ENCODE measurements around the gene THEM5.
A peak's percentile ranks its signal among the peaks of the same experiment; 100 is the strongest.

THEM5 gene

GRCh38 chr1:151840421-151840820 is 13.1 kb downstream of the THEM5 start:
- no peak for TF ChIP-seq CTCF (IDR thresholded peaks at IDR 0.05; ENCODE audit: control extremely low read depth, extremely low read depth, low read depth, missing control alignments)
- POLR2A ChIA-PET: no interaction called here
- no peak for DNase-seq (ENCODE audit: extremely low spot score)
- CTCF ChIA-PET: interaction anchor here (1.4 kb wide), 1 partner anchor 18 kb away, joined by 6 read pairs; no protein-coding TSS in a partner anchor

GRCh38 chr1:151839457-151840403 is 13.8 kb downstream of the THEM5 start, which contains the start of gene C2CD4D:
Gene C2CD4D, minus strand, starts transcription at chr1:151839820. Its CDS starts 831 bp downstream, at chr1:151838989.
- TF ChIP-seq CTCF (IDR thresholded peaks at IDR 0.05; ENCODE audit: control extremely low read depth, extremely low read depth, low read depth, missing control alignments): no peak
- CTCF ChIA-PET: interaction anchor here (1.1 to 1.4 kb wide), 2 partner anchors 19 to 105 kb away, joined by 3 to 6 read pairs; no protein-coding TSS in a partner anchor
- POLR2A ChIA-PET: no interaction called here

GRCh38 chr1:151839082-151839412 is 14.5 kb downstream of the THEM5 start:
- TF ChIP-seq CTCF (IDR thresholded peaks at IDR 0.05; ENCODE audit: control extremely low read depth, extremely low read depth, low read depth, missing control alignments): no peak
- ChIA-PET POLR2A (no interaction called here), CTCF (interaction anchor here (1.1 to 1.4 kb wide), 2 partner anchors 20 to 104 kb away, joined by 3 to 6 read pairs; no protein-coding TSS in a partner anchor)
- DNase-seq (ENCODE audit: extremely low spot score): no peak

More at GRCh38 chr1:151839457-151840403, 13.8 kb downstream of the THEM5 start, which contains the start of gene C2CD4D:
- peak; percentile 84 for DNase-seq (ENCODE audit: extremely low spot score)

- ChIA-PET POLR2A (no interaction called here), CTCF (interaction anchor here (0.9 to 2.8 kb wide), 5 partner anchors 17 to 245 kb away, joined by 3 to 15 read pairs (median 3); no protein-coding TSS in a partner anchor)
Measured at GRCh38 chr1:151838222-151839081, 15.1 kb downstream of the THEM5 start.

GRCh38 chr1:151837884-151838221 is 15.7 kb downstream of the THEM5 start:
- DNase-seq (ENCODE audit: extremely low spot score): no peak
- no peak for TF ChIP-seq CTCF (IDR thresholded peaks at IDR 0.05; ENCODE audit: control extremely low read depth, extremely low read depth, low read depth, missing control alignments)
- ChIA-PET CTCF (interaction anchor here (0.9 to 2.8 kb wide), 4 partner anchors 17 to 245 kb away, joined by 3 to 15 read pairs (median 8); no protein-coding TSS in a partner anchor), POLR2A (no interaction called here)

More at GRCh38 chr1:151838222-151839081, 15.1 kb downstream of the THEM5 start:
- peak; percentile 73 for DNase-seq (ENCODE audit: extremely low spot score)
- TF ChIP-seq CTCF (IDR thresholded peaks at IDR 0.05; ENCODE audit: control extremely low read depth, extremely low read depth, low read depth, missing control alignments): no peak

GRCh38 chr1:151837197-151837596 is 16.3 kb downstream of the THEM5 start:
- no peak for DNase-seq (ENCODE audit: extremely low spot score)
- ChIA-PET POLR2A (no interaction called here), CTCF (interaction anchor here (0.7 to 2.8 kb wide), 19 partner anchors 9 to 737 kb away, joined by 3 to 15 read pairs (median 4); no protein-coding TSS in a partner anchor)
- no peak for TF ChIP-seq CTCF (IDR thresholded peaks at IDR 0.05; ENCODE audit: control extremely low read depth, extremely low read depth, low read depth, missing control alignments)

All from GM10248 (cell line).